ENCODE data around the gene BICD1. TPM values are rescaled to one million over a fixed set of nuclear protein-coding genes. Genes with fewer than 3 reads are reported as not detected.

The BICD1 gene
- total and polyA plus RNA-seq, 8 donors = 13.6 to 21.2 (median 19.6) TPM

DNA sequence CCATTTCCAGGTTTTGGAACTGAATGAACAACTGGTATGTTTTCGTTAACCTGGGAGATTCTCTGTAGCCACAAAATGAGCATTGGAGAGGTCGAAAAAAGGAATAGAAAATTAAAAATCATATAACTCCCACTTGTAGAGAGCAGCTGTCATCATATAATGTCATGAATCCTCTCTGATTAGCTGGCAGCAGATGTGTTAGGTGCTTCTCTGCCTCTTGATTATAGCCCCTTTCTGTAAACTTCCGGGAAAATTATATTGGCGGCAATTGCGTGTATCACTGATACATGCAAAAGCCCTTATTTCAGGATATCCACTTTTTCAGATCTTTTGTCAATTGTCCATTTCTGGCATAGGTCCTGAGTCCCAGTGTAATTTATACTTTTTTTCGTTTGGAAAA is 324.4 kb downstream of the BICD1 start:
- H3K27me3 ChIP-seq = no peaks in the 10 kb centered on the region
- intact Hi-C loops (cut with DNase I) = no loop called here
- TF ChIP-seq, protein P1, sequence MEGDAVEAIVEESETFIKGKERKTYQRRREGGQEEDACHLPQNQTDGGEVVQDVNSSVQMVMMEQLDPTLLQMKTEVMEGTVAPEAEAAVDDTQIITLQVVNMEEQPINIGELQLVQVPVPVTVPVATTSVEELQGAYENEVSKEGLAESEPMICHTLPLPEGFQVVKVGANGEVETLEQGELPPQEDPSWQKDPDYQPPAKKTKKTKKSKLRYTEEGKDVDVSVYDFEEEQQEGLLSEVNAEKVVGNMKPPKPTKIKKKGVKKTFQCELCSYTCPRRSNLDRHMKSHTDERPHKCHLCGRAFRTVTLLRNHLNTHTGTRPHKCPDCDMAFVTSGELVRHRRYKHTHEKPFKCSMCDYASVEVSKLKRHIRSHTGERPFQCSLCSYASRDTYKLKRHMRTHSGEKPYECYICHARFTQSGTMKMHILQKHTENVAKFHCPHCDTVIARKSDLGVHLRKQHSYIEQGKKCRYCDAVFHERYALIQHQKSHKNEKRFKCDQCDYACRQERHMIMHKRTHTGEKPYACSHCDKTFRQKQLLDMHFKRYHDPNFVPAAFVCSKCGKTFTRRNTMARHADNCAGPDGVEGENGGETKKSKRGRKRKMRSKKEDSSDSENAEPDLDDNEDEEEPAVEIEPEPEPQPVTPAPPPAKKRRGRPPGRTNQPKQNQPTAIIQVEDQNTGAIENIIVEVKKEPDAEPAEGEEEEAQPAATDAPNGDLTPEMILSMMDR (IDR thresholded peaks at IDR 0.05) = no peak
- peaks cover 0 to 4% of the 10 kb centered on the region in 2 donors for H3K4me1 ChIP-seq
- no peak overlapping the region for H3K4me3 ChIP-seq
- no peak overlapping the region for H3K27ac ChIP-seq
- ATAC-seq (no peak), DNase-seq (no peak)
- H3K36me3 ChIP-seq = no peaks in the 10 kb centered on the region
- H3K9me3 ChIP-seq = peaks cover 0 to 10% of the 10 kb centered on the region in 2 donors

Other genes with a start within 250 kb of the BICD1 start
- 100 to 1,000 TPM in 1 of 2 donors, 10 to 100 TPM in 1; 32.6 to 137 TPM for gene RESF1, start 147.4 kb upstream of the BICD1 start, total RNA-seq
- gene RESF1, start 147.4 kb upstream of the BICD1 start, polyA plus RNA-seq (ENCODE audit: insufficient read length in 6 of 6) = 10 to 100 TPM; 40.6 to 45.3 (median 42.9) TPM